AG08395 (cell line): ENCODE data around the gene RGS16.
"Not testable (repeated sequence)": the region's sequence is repeated elsewhere in the genome, so short reads cannot be mapped to it uniquely, and the experiment has no call there.

Experiments used
- DNase-seq: peaks from one replicate; pipeline ENCODE4 v3.0.0; 2012; ENCODE audit warnings: mixed read lengths, low spot score

The RGS16 gene

GRCh38 chr1:182604175-182605164 lies at the start of gene RGS16:
TSS of gene RGS16 (minus strand) at chr1:182604389. CDS start at chr1:182604259, 130 bp downstream.
- DNase-seq, result peak; percentile 96

- DNase-seq, result no peak
These were observed 49.8 kb upstream of the RGS16 start for GRCh38 chr1:182653986-182654385.

GRCh38 chr1:182652933-182653332 lies 48.7 kb upstream of the RGS16 start:
- DNase-seq, result no peak

GRCh38 chr1:182651339-182651724 lies 47.1 kb upstream of the RGS16 start:
- DNase-seq, result no peak

- DNase-seq, result no peak
These were observed 46.6 kb upstream of the RGS16 start for GRCh38 chr1:182650678-182651338.

- no peak for DNase-seq
These were observed 44.9 kb upstream of the RGS16 start for GRCh38 chr1:182649041-182649440.

GRCh38 chr1:182646739-182647138 lies 42.5 kb upstream of the RGS16 start:
- DNase-seq, result no peak

- DNase-seq, result no peak
These were observed 40.7 kb upstream of the RGS16 start for GRCh38 chr1:182644886-182645285.

GRCh38 chr1:182643699-182644098 lies 39.5 kb upstream of the RGS16 start:
- no peak for DNase-seq

- no peak for DNase-seq
These were observed 38.3 kb upstream of the RGS16 start for GRCh38 chr1:182642461-182642860.

- DNase-seq, result no peak
These were observed 37.4 kb upstream of the RGS16 start for GRCh38 chr1:182641561-182641960.

- no peak for DNase-seq
These were observed 35.1 kb upstream of the RGS16 start for GRCh38 chr1:182639330-182639729.

GRCh38 chr1:182637769-182638168 lies 33.6 kb upstream of the RGS16 start:
- DNase-seq, result no peak

GRCh38 chr1:182635871-182636270 lies 31.7 kb upstream of the RGS16 start:
- no peak for DNase-seq

GRCh38 chr1:182634306-182635072 lies 30.3 kb upstream of the RGS16 start:
- DNase-seq, result no peak

GRCh38 chr1:182633657-182634281 lies 29.6 kb upstream of the RGS16 start:
- DNase-seq, result no peak

- no peak for DNase-seq
These were observed 28.8 kb upstream of the RGS16 start for GRCh38 chr1:182633031-182633430.

GRCh38 chr1:182632441-182632857 lies 28.3 kb upstream of the RGS16 start:
- DNase-seq, result not testable (repeated sequence)

- no peak for DNase-seq
These were observed 27.8 kb upstream of the RGS16 start for GRCh38 chr1:182631954-182632353.

- no peak for DNase-seq
These were observed 27.0 kb upstream of the RGS16 start for GRCh38 chr1:182631053-182631677.

GRCh38 chr1:182630586-182630985 lies 26.4 kb upstream of the RGS16 start:
- no peak for DNase-seq
